Neutrophil (primary cell): ENCODE results near the gene NPC1.

Source experiments
- H3K27ac ChIP-seq: fragments of 200-600 bp; sonication (generic); 2 replicates; pipeline ENCODE4 v1.5.1; 2016; ENCODE audit warnings: mild to moderate bottlenecking, moderate library complexity
- H3K27me3 ChIP-seq: fragments of 200-600 bp; sonication (generic); 2 replicates; pipeline ENCODE4 v1.6.0; 2016; ENCODE audit warnings: mild to moderate bottlenecking
- H3K36me3 ChIP-seq: fragments of 200-600 bp; sonication (generic); 2 replicates; pipeline ENCODE4 v1.5.1; 2017
- H3K4me1 ChIP-seq, 2 experiments: fragments of 200-600 bp in 1 of 2; sonication (generic) in 1 of 2; 1 replicate in 1 of 2; 2 replicates in 1 of 2; pipeline versions ENCODE4 v1.5.1 to v1.6.1; 2013 to 2016; ENCODE audit warnings: low read depth in 1 of 2, low read length in 1 of 2, mild to moderate bottlenecking in 1 of 2, moderate library complexity in 1 of 2; ENCODE audit not compliant: control insufficient read depth in 1 of 2, insufficient read depth in 1 of 2
- H3K4me3 ChIP-seq, 2 experiments: fragments of 200-600 bp in 1 of 2; sonication (generic) in 1 of 2; 1 replicate in 1 of 2; 2 replicates in 1 of 2; pipeline ENCODE4 v1.5.1; 2013 to 2016; ENCODE audit warnings: low read depth in 1 of 2, low read length in 1 of 2, mild to moderate bottlenecking in 1 of 2, moderate library complexity in 1 of 2
- H3K9me3 ChIP-seq: fragments of 200-600 bp; sonication (generic); 2 replicates; pipeline ENCODE4 v1.5.1; 2016
- CTCF ChIP-seq: fragments of 200-600 bp; sonication (generic); IDR thresholded peaks from 2 replicates; pipeline ENCODE4 v1.5.1; 2016; ENCODE audit warnings: antibody characterized with exemption

Gene NPC1

GRCh38 chr18:23585007-23585871 lies 1.1 kb downstream of the NPC1 start:
- H3K9me3 ChIP-seq, result no peaks in the 10 kb centered on the region
- peaks cover 24% of the 10 kb centered on the region in 2 experiments for H3K4me1 ChIP-seq
- peak overlapping the region; percentile 95 for H3K27ac ChIP-seq
- peak overlapping the region; percentile 74 to 97 for H3K4me3 ChIP-seq
- TF ChIP-seq CTCF, result no peak
- peaks cover 22% of the 10 kb centered on the region for H3K27me3 ChIP-seq
- H3K36me3 ChIP-seq, result no peaks in the 10 kb centered on the region

GRCh38 chr18:23584019-23584983 lies 2.0 kb downstream of the NPC1 start:
- H3K36me3 ChIP-seq, result no peaks in the 10 kb centered on the region
- H3K27me3 ChIP-seq, result peaks cover 20% of the 10 kb centered on the region
- H3K9me3 ChIP-seq, result no peaks in the 10 kb centered on the region
- no peak overlapping the region for H3K4me3 ChIP-seq
- no peak for TF ChIP-seq CTCF
- peaks cover 24% of the 10 kb centered on the region in 2 experiments for H3K4me1 ChIP-seq
- no peak overlapping the region for H3K27ac ChIP-seq

- H3K4me1 ChIP-seq, result peaks cover 24% of the 10 kb centered on the region in 2 experiments
- H3K4me3 ChIP-seq, result no peak overlapping the region
- no peaks in the 10 kb centered on the region for H3K36me3 ChIP-seq
Observed at GRCh38 chr18:23583071-23583865, 3.0 kb downstream of the NPC1 start.

GRCh38 chr18:23580677-23581367 lies 5.5 kb downstream of the NPC1 start:
- Histone ChIP-seq H3K4me3 (no peak overlapping the region), H3K27me3 (no peaks in the 10 kb centered on the region), H3K9me3 (no peaks in the 10 kb centered on the region), H3K4me1 (peaks cover 14 to 16% of the 10 kb centered on the region in 2 experiments), H3K36me3 (peaks cover 4% of the 10 kb centered on the region), H3K27ac (no peak overlapping the region)
- TF ChIP-seq CTCF, result no peak

More at GRCh38 chr18:23583071-23583865, 3.0 kb downstream of the NPC1 start:
- H3K27ac ChIP-seq, result no peak overlapping the region
- H3K9me3 ChIP-seq, result no peaks in the 10 kb centered on the region
- TF ChIP-seq CTCF, result no peak
- H3K27me3 ChIP-seq, result peaks cover 10% of the 10 kb centered on the region
